K562 (cell line): ENCODE results near the gene HYAL3. TPM values are rescaled to one million over a fixed set of nuclear protein-coding genes. Genes with fewer than 3 reads are reported as not detected.

Experiments used
- ATAC-seq: fragments of 200-7000 bp; cut with Tn5 transposase; 3 replicates; pipeline ENCODE4 v1.9.1; 2020; ENCODE audit warnings: moderate library complexity
- BruUV-seq: library from RNA; stranded (reverse); fragments of 400-500 nt; replicated peaks from 2 replicates; lab custom pipeline; 2021; lab: Mats Ljungman, UMichigan
- CTCF ChIA-PET: fragments of 300-600 bp; formaldehyde crosslinking; extraction: SDS; loops from one replicate; lab custom pipeline; 2021; ENCODE audit warnings: low intra/inter-chr PET ratio; lab: Yijun Ruan, JAX
- POLR2A ChIA-PET: fragments of 300-600, 350-650 bp; sonication (Branson Sonifier 250); formaldehyde crosslinking; extraction: SDS; loops from one replicate; lab custom pipeline; 2021; ENCODE audit warnings: antibody characterized with exemption, inconsistent platforms; lab: Yijun Ruan, JAX
- DNase-seq, 4 experiments: peaks; one replicate each; pipeline versions ENCODE4 v3.0.0 to v3.0.0-alpha.2; 2011 to 2018; ENCODE audit warnings: low spot score in 3 of 4, mixed read lengths in 3 of 4; ENCODE audit errors: extremely low read depth in 1 of 4
- FAIRE-seq: peaks from 2 replicates; lab custom pipeline; 2011; peaks lifted over from hg19 to GRCh38; lab: Jason Lieb, UNC
- H2AFZ ChIP-seq: 2 replicates; pipeline ENCODE4 v1.6.0; 2011; ENCODE audit warnings: low read depth, low read length, control low read depth, inconsistent platforms
- H3K27ac ChIP-seq: fragments of 200-600 bp; 3 replicates; pipeline ENCODE4 v1.8.0; 2011; ENCODE audit warnings: low read depth, mild to moderate bottlenecking, control low read depth, inconsistent platforms, low read length, moderate library complexity, mixed read lengths; ENCODE audit errors: extremely low read depth
- H3K27me3 ChIP-seq, 2 experiments: fragments of 300-600 bp in 1 of 2; 2 replicates in 1 of 2; 3 replicates in 1 of 2; pipeline versions ENCODE4 v1.6.0 to v1.8.0; 2011; ENCODE audit warnings: inconsistent platforms in 2 of 2, low read length in 2 of 2, mild to moderate bottlenecking in 1 of 2, mixed read lengths in 1 of 2, moderate library complexity in 1 of 2; ENCODE audit not compliant: control insufficient read depth in 2 of 2, insufficient read depth in 2 of 2
- H3K36me3 ChIP-seq: fragments of 300-600 bp; 3 replicates; pipeline ENCODE4 v1.8.0; 2011; ENCODE audit warnings: mild to moderate bottlenecking, low read length, inconsistent platforms; ENCODE audit not compliant: control insufficient read depth, insufficient read depth
- H3K4me1 ChIP-seq, 2 experiments: fragments of 200-600 bp in 1 of 2; replicated peaks in 1 of 2; 2 replicates in 1 of 2; 3 replicates in 1 of 2; pipeline versions ENCODE4 v1.5.1 to v1.8.0; 2011; ENCODE audit warnings: inconsistent platforms in 2 of 2, low read length in 2 of 2, mild to moderate bottlenecking in 1 of 2, mixed read lengths in 1 of 2, moderate library complexity in 1 of 2; ENCODE audit not compliant: control insufficient read depth in 2 of 2, insufficient read depth in 2 of 2
- H3K4me2 ChIP-seq: 2 replicates; pipeline ENCODE4 v1.6.1; 2011; ENCODE audit warnings: low read length, control low read depth, inconsistent platforms, mixed read lengths; ENCODE audit not compliant: insufficient read depth
- H3K4me3 ChIP-seq: fragments of 200-600 bp; sonication (generic), shearing (Covaris generic); 2 replicates; pipeline ENCODE4 v1.5.1; 2016; ENCODE audit warnings: control low read depth, inconsistent platforms
- H3K79me2 ChIP-seq: fragments of 200-600 bp; 3 replicates; pipeline ENCODE4 v1.8.0; 2011; ENCODE audit warnings: low read length, inconsistent platforms; ENCODE audit not compliant: control insufficient read depth, insufficient read depth
- H3K9ac ChIP-seq, 2 experiments: 2 replicates each; pipeline versions ENCODE4 v1.6.0 to v1.6.1; 2011; ENCODE audit warnings: low read depth in 2 of 2, low read length in 2 of 2, control low read depth in 1 of 2, inconsistent platforms in 1 of 2, mild to moderate bottlenecking in 1 of 2, mixed read lengths in 1 of 2; ENCODE audit not compliant: insufficient read depth in 1 of 2
- H3K9me1 ChIP-seq: one replicate; pipeline ENCODE4 v1.6.0; 2011; ENCODE audit warnings: inconsistent platforms, mild to moderate bottlenecking, low read length, moderate library complexity; ENCODE audit not compliant: control insufficient read depth, insufficient read depth
- H3K9me3 ChIP-seq: replicated peaks from 2 replicates; pipeline ENCODE4 v1.5.1; 2011; ENCODE audit warnings: low read depth, low read length, inconsistent platforms; ENCODE audit not compliant: control insufficient read depth, insufficient read depth
- H4K20me1 ChIP-seq: replicated peaks from 2 replicates; pipeline ENCODE4 v1.6.1; 2011; ENCODE audit warnings: low read length, inconsistent platforms, mixed read lengths; ENCODE audit not compliant: control insufficient read depth, insufficient read depth
- BCLAF1 ChIP-seq, 2 experiments: fragments of 450-650 bp in 1 of 2; IDR thresholded peaks; 2 replicates each; pipeline ENCODE4 v1.6.1; 2011 to 2017; ENCODE audit warnings: low read depth in 2 of 2, antibody characterized with exemption in 1 of 2, borderline replicate concordance in 1 of 2, low read length in 1 of 2, mild to moderate bottlenecking in 1 of 2, mixed read lengths in 1 of 2; ENCODE audit not compliant: control insufficient read depth in 1 of 2
- HDAC6 ChIP-seq: IDR thresholded peaks from 2 replicates; pipeline ENCODE4 v1.6.1; 2012; ENCODE audit warnings: low read depth, mild to moderate bottlenecking, control low read depth, inconsistent platforms, low read length, moderate library complexity
- IFI16 ChIP-seq: fragments of 250-450 bp; sonication (Bioruptor Pico); IDR thresholded peaks from 2 replicates; pipeline ENCODE4 v2.1.2; 2022; ENCODE audit warnings: mild to moderate bottlenecking, inconsistent platforms
- TRIM28 ChIP-seq: fragments of 450-650 bp; IDR thresholded peaks from 2 replicates; pipeline ENCODE4 v1.6.1; 2017
- ZBTB33 ChIP-seq: sonication (generic); formaldehyde crosslinking; IDR thresholded peaks from 2 replicates; pipeline ENCODE4 v1.8.1; 2023; ENCODE audit warnings: mild to moderate bottlenecking, missing genetic modification reagents
- ZNF318 ChIP-seq, 2 experiments: fragments of 450-650 bp; IDR thresholded peaks; 2 replicates each; pipeline ENCODE4 v1.6.1; 2016; ENCODE audit warnings: mild to moderate bottlenecking in 2 of 2, borderline replicate concordance in 1 of 2, low read depth in 1 of 2, moderate library complexity in 1 of 2
- WGBS: fragments of 100-300 bp; shearing (Covaris generic); methylation state at CpG from one replicate; pipeline ENCODE4 v1.1.6; 2016; ENCODE audit warnings: low coverage, mixed read lengths; ENCODE audit not compliant: insufficient coverage; ENCODE audit errors: missing lambda C conversion rate; 5-methylcytosine and 5-hydroxymethylcytosine counted together
- in situ Hi-C: fragments of 300-500 bp; cut with MboI; formaldehyde crosslinking; loops from 4 replicates; pipeline ENCODE4 v1.15.0; 2018; ENCODE audit warnings: inconsistent platforms, mixed read lengths
- intact Hi-C: fragments of 100-400 bp; cut with micrococcal nuclease; formaldehyde crosslinking; loops from 2 replicates; pipeline ENCODE4 v1.14.2; 2022
- polyA plus RNA-seq, 8 experiments: library from polyadenylated mRNA; depleted of rRNA in 4 of 8; stranded (reverse) in 5 of 8; unstranded in 3 of 8; fragments of >200 nt; fragmentation: Nextera tagmentation in 2 of 8; fragmentation: Illumina TruSeq in 1 of 8; extraction: Ambion mirVana in 2 of 8; extraction: Trizol in 1 of 8; gene quantifications; 2 replicates each; pipeline versions ENCODE4 v1.2.1 to v1.2.3, GENCODE V29; 2011 to 2014; ENCODE audit warnings: inconsistent platforms in 1 of 8, missing spikeins in 1 of 8
- total RNA-seq, 7 experiments: library from RNA; depleted of rRNA in 6 of 7; stranded (reverse); fragments of >200 nt in 6 of 7; fragmentation: Illumina TruSeq in 2 of 7; extraction: Trizol in 2 of 7; gene quantifications; 2 replicates each; pipeline versions ENCODE4 v1.2.1 to v1.2.3, GENCODE V29; 2011 to 2021; ENCODE audit warnings: low replicate concordance in 1 of 7

The HYAL3 gene
- total and polyA plus RNA-seq, 9 of the 15 experiments (the other 6 are each of a cell fraction or from before 2014, with no cell fraction given), result 0.38 to 9.1 (median 6.8) TPM

GRCh38 chr3:50323614-50324199 is 24.5 kb upstream of the HYAL3 start:
- CTCF ChIA-PET, result interaction anchor here (2.1 kb wide), 1 partner anchor 97 kb away, joined by 6 read pairs; no protein-coding TSS in a partner anchor
- peaks cover 36% of the 10 kb centered on the region for H3K79me2 ChIP-seq
- H3K9me1 ChIP-seq, result no peaks in the 10 kb centered on the region
- no peaks in the 10 kb centered on the region for H3K27me3 ChIP-seq
- H3K36me3 ChIP-seq, result peaks cover 35% of the 10 kb centered on the region; the same call in 2 of the 3 replicates
- BruUV-seq, result no TSS peak
- no peak overlapping the region for H2AFZ ChIP-seq
- H3K4me1 ChIP-seq, result peaks cover 25 to 60% of the 10 kb centered on the region in 2 experiments; a peak in 4 of 5 replicates
- H3K27ac ChIP-seq, result peak overlapping the region; percentile 33; the same call in 1 of the 3 replicates
- DNase-seq (no peak), FAIRE-seq (no peak), ATAC-seq (no peak)
- no peak overlapping the region for H3K4me3 ChIP-seq
- WGBS, result 80% methylated on average over 5 of the region's 5 CpGs
- no peak overlapping the region for H3K4me2 ChIP-seq
- intact Hi-C loops, result loop anchor here (1.0 to 2.0 kb wide), 3 partner anchors 49 to 135 kb away; no protein-coding TSS in a partner anchor
- POLR2A ChIA-PET, result interaction anchor here (1.0 to 1.2 kb wide), 3 partner anchors 12 to 20 kb away, joined by 3 to 4 read pairs (median 3); partner anchors contain the start of gene HYAL1
- in situ Hi-C loops, result no loop called here
- no peaks in the 10 kb centered on the region for H3K9me3 ChIP-seq
- peak overlapping the region in 1 of 2 experiments; percentile 55; a peak in 1 of 4 replicates for H3K9ac ChIP-seq
- H4K20me1 ChIP-seq, result no peaks in the 10 kb centered on the region
- TF ChIP-seq TRIM28, result no peak
- no peak for TF ChIP-seq ZNF318 (IDR thresholded peaks at IDR 0.05; ENCODE audit: borderline replicate concordance in 1 of 2, low read depth in 1 of 2)
- no peak for TF ChIP-seq IFI16 (CRISPR knock-in tag)
- TF ChIP-seq ZBTB33, result no peak
- no peak for TF ChIP-seq BCLAF1 (IDR thresholded peaks at IDR 0.05; ENCODE audit: borderline replicate concordance in 1 of 2, control insufficient read depth in 1 of 2, low read depth in 2 of 2, low read length in 1 of 2)
- TF ChIP-seq HDAC6, result no peak
